AG09319 (cell line): ENCODE data around the gene ULK4.
"Not testable (repeated sequence)": the region's sequence is repeated elsewhere in the genome, so short reads cannot be mapped to it uniquely, and the experiment has no call there.

Experiments
- DNase-seq: peaks from one replicate; pipeline ENCODE4 v3.0.0-alpha.2; 2010; ENCODE audit warnings: low read depth; ENCODE audit errors: extremely low read depth
- TF ChIP-seq, protein P1 (sequence below): IDR thresholded peaks from 2 replicates; pipeline ENCODE4 v1.5.1; 2011; ENCODE audit warnings: low read depth, mild to moderate bottlenecking, inconsistent platforms, low read length, moderate library complexity

Gene ULK4

DNA sequence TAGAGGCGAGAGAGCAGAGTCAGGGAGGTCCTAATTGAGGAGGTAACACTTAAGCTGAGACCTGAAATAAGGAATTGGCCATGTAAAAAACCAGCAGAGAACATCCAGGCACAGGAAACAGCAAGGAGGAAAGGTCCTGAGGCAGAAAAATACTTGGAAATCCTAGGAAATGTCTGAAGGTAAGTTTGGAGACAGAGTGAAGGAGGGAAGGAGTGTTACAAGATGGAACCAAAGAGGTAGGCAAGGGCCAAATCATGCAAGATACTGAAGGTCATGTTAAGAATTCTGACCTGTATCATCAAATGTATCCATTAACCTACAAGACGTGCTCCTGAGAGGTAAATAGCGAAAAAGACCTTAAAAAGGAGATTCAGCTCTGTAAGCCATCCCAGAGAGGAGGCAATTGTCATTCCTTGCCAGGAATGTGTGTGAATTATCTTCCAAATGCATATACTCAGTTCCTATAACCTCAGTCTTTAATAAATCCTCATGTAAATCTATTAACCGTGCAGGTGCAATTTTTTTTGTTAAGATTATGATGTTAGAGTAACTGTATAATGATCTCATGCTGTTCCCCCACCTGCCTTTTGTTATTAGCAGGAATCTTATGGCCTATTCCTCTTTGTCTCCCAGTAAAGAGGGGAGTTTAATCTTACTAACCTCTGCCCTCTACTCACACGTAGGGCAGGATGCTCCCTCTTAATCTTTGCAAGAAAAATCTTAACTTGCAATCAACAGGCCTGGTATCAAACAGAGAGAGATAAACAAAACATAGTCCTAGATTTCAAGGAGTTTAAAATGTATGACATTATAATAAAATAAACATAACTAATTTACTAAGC lies 166.9 kb downstream of the ULK4 start:
- no peak for DNase-seq
- TF ChIP-seq, protein P1, sequence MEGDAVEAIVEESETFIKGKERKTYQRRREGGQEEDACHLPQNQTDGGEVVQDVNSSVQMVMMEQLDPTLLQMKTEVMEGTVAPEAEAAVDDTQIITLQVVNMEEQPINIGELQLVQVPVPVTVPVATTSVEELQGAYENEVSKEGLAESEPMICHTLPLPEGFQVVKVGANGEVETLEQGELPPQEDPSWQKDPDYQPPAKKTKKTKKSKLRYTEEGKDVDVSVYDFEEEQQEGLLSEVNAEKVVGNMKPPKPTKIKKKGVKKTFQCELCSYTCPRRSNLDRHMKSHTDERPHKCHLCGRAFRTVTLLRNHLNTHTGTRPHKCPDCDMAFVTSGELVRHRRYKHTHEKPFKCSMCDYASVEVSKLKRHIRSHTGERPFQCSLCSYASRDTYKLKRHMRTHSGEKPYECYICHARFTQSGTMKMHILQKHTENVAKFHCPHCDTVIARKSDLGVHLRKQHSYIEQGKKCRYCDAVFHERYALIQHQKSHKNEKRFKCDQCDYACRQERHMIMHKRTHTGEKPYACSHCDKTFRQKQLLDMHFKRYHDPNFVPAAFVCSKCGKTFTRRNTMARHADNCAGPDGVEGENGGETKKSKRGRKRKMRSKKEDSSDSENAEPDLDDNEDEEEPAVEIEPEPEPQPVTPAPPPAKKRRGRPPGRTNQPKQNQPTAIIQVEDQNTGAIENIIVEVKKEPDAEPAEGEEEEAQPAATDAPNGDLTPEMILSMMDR = no peak

DNA sequence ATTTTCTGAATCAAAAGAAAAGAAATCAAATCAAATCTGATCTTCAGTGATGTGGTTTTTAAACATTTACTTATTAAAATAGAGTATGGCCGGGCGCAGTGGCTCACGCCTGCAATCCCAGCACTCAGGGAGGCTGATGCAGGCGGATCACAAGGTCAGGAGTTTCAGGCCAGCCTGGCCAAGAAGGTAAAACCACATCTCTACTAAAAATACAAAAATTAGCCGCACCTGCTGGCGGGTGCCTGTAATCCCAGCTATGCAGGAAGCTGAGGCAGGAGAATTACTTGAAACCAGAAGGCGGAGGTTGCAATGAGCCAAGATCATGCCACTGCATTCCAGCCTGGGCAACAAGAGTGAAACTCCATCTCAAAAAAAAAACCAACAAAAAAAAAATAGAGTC lies 169.1 kb downstream of the ULK4 start:
- DNase-seq = no peak

GRCh38 chr3:41769106-41769505 lies 192.8 kb downstream of the ULK4 start:
- TF ChIP-seq, protein P1 = no peak
- DNase-seq = no peak

More for the DNA sequence above, 169.1 kb downstream of the ULK4 start:
- TF ChIP-seq, protein P1 = no peak

- no peak for DNase-seq
- TF ChIP-seq, protein P1 = no peak
Measured at GRCh38 chr3:41768363-41768762, 193.5 kb downstream of the ULK4 start.

- DNase-seq = not testable (repeated sequence)
Measured at GRCh38 chr3:41762867-41763266, 199.0 kb downstream of the ULK4 start.

- TF ChIP-seq, protein P1 = no peak
Measured at GRCh38 chr3:41753651-41754050, 208.3 kb downstream of the ULK4 start.

DNA sequence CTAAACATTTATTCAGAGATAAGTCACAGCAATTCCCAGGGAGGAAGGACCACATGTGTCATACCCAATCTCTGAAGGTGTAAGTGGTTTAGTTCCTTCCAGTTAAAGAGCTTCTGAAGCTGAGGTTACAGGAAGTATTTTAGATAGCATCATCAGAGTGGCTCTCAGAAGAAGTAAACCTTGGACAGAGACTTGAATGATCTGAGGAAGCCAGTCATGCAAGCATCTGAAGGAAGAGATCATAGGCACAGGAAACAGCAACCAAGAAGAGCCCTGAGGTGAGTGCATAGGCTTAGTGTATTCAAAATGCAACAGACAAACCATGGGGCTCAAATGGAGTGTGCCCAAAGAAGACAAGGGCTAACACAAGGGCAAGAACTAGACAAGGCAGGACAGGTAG lies 210.3 kb downstream of the ULK4 start:
- no peak for DNase-seq
- TF ChIP-seq, protein P1 = no peak

More at GRCh38 chr3:41753651-41754050, 208.3 kb downstream of the ULK4 start:
- DNase-seq = no peak

DNA sequence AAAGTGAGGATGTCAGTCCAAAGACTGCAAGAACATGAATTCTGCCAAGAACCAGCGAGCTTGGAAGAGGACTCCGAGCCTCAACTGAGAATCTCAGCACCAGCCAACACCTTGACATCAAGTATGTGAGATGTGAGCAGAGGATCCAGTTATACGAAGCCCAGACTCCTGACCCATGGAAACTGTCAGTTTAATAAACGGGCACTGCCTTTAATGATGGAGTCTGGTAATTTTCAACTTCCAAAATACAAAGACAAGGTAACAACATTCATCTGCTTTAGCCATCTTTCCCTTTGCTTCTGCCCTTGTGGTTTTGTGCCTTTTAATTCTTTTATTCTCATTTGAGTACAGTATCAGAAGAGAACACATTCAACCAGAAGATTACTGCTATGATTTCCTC lies 211.9 kb downstream of the ULK4 start:
- TF ChIP-seq, protein P1 = no peak
- DNase-seq = no peak
